ENCODE data around the gene NMNAT3.

DNA sequence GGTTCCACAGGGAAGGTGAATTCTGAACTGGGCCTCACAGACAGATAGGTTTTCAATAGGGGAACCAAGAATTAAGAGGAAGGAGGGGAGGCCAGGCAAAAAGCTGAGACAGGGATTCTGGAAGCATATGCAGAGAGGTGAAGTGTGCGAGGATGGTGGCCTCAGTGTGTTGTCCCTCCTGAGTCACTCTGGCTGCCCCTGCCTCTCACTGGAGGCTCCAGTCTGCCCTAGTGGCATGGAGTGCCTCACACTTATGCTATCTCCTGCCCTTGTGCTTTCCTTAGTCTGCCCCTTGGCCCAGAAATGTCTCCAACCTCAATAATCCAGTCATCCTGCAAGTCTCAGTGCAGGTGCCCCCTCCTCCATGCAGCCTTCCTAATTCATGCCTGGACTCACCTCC, 106.1 kb downstream of the NMNAT3 start:
- TF ChIP-seq NR1H2 (CRISPR knock-in tag; IDR thresholded peaks at IDR 0.05) (no peak), MAX (CRISPR knock-in tag; IDR thresholded peaks at IDR 0.05) (no peak)
- TF ChIP-seq, protein P1, sequence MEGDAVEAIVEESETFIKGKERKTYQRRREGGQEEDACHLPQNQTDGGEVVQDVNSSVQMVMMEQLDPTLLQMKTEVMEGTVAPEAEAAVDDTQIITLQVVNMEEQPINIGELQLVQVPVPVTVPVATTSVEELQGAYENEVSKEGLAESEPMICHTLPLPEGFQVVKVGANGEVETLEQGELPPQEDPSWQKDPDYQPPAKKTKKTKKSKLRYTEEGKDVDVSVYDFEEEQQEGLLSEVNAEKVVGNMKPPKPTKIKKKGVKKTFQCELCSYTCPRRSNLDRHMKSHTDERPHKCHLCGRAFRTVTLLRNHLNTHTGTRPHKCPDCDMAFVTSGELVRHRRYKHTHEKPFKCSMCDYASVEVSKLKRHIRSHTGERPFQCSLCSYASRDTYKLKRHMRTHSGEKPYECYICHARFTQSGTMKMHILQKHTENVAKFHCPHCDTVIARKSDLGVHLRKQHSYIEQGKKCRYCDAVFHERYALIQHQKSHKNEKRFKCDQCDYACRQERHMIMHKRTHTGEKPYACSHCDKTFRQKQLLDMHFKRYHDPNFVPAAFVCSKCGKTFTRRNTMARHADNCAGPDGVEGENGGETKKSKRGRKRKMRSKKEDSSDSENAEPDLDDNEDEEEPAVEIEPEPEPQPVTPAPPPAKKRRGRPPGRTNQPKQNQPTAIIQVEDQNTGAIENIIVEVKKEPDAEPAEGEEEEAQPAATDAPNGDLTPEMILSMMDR (IDR thresholded peaks at IDR 0.05): no peak
- TF ChIP-seq, protein P2, sequence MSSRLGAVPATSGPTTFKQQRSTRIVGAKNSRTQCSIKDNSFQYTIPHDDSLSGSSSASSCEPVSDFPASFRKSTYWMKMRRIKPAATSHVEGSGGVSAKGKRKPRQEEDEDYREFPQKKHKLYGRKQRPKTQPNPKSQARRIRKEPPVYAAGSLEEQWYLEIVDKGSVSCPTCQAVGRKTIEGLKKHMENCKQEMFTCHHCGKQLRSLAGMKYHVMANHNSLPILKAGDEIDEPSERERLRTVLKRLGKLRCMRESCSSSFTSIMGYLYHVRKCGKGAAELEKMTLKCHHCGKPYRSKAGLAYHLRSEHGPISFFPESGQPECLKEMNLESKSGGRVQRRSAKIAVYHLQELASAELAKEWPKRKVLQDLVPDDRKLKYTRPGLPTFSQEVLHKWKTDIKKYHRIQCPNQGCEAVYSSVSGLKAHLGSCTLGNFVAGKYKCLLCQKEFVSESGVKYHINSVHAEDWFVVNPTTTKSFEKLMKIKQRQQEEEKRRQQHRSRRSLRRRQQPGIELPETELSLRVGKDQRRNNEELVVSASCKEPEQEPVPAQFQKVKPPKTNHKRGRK (CRISPR knock-in tag; IDR thresholded peaks at IDR 0.05; ENCODE audit: borderline replicate concordance): no peak

Measured in WTC11 (cell line).